ENCODE data around the gene FBLN2. TPM values are rescaled to one million over a fixed set of nuclear protein-coding genes. Genes with fewer than 3 reads are reported as not detected.

FBLN2 gene
- total and polyA plus RNA-seq, 2 of the 13 experiments (the other 11 are each of a cell fraction or from before 2014, with no cell fraction given) = not detected

GRCh38 chr3:13517253-13517977, 31.5 kb upstream of the FBLN2 start:
- TF ChIP-seq MNT (IDR thresholded peaks at IDR 0.05) (peak; percentile 73), TRAFD1 (CRISPR knock-in tag; IDR thresholded peaks at IDR 0.05; ENCODE audit: borderline replicate concordance) (no peak), MAZ (IDR thresholded peaks at IDR 0.05; ENCODE audit: borderline replicate concordance, low read depth, low read length) (no peak), MAZ (CRISPR knock-in tag; IDR thresholded peaks at IDR 0.05; ENCODE audit: low read depth) (no peak)
- POLR2A ChIA-PET = no interaction called here
- Histone ChIP-seq H3K9me3 (ENCODE audit: low read length) (no peaks in the 10 kb centered on the region), H3K79me2 (ENCODE audit: insufficient read depth, low read length) (no peaks in the 10 kb centered on the region), H3K4me1 (ENCODE audit: insufficient read depth, low read length) (no peaks in the 10 kb centered on the region), H2AFZ (ENCODE audit: low read length) (no peak overlapping the region), H3K4me3 (replicated peaks in 1 of 3; ENCODE audit: insufficient read depth in 1 of 3, low read depth in 2 of 3, low read length in 3 of 3) (no peak overlapping the region), H3K4me2 (ENCODE audit: low read depth, low read length) (no peak overlapping the region), H3K36me3 (replicated peaks in 1 of 2; ENCODE audit: control insufficient read depth in 1 of 2, insufficient read depth in 2 of 2, low read length in 2 of 2) (no peaks in the 10 kb centered on the region), H4K20me1 (ENCODE audit: insufficient read depth, low read length) (no peaks in the 10 kb centered on the region), H3K27me3 (ENCODE audit: control insufficient read depth in 1 of 2, insufficient read depth in 2 of 2, low read length in 2 of 2) (peaks cover 13 to 86% of the 10 kb centered on the region in 2 experiments), H3K27ac (ENCODE audit: extremely low read length, insufficient read depth, low read length) (no peak overlapping the region), H3K9ac (ENCODE audit: insufficient read depth, low read depth, low read length) (no peak overlapping the region)
- DNase-seq (ENCODE audit: low spot score) = no peak
- intact Hi-C loops (cut with micrococcal nuclease; ENCODE audit: unreplicated experiment) (no loop called here), in situ Hi-C loops (cut with HindIII; ENCODE audit: extremely low pct_ligation_motif_present, low pct_unique_long_range_greater_than_20kb) (no loop called here)
- peak; percentile 13; the same call in 2 of the 3 replicates for ATAC-seq
- no TSS peak for BruUV-seq (replicated peaks)
- FAIRE-seq = no peak
- 32% methylated on average over 5 of the region's 18 CpGs for WGBS (ENCODE audit: low lambda C conversion rate)
- CTCF ChIA-PET (ENCODE audit: low intra/inter-chr PET ratio, low total read pairs) = no interaction called here

All from HepG2 (cell line).